A673 (cell line): ENCODE data around the gene THRB.

ENCODE experiments used
- EZH2 ChIP-seq: fragments of 200-600 bp; sonication (generic); IDR thresholded peaks from 2 replicates; pipeline ENCODE4 v1.6.1; 2017; ENCODE audit warnings: borderline replicate concordance, low read depth, mild to moderate bottlenecking, mixed read lengths, antibody characterized with exemption, low read length; ENCODE audit not compliant: poor library complexity, severe bottlenecking
- TF ChIP-seq, protein P1 (sequence below): fragments of 300-800, 200-600 bp; sonication (generic); conservative IDR thresholded peaks from 2 replicates; pipeline ENCODE4 v1.5.1; 2017; ENCODE audit warnings: low read depth, mild to moderate bottlenecking, antibody characterized with exemption, low read length, moderate library complexity, mixed read lengths

DNA sequence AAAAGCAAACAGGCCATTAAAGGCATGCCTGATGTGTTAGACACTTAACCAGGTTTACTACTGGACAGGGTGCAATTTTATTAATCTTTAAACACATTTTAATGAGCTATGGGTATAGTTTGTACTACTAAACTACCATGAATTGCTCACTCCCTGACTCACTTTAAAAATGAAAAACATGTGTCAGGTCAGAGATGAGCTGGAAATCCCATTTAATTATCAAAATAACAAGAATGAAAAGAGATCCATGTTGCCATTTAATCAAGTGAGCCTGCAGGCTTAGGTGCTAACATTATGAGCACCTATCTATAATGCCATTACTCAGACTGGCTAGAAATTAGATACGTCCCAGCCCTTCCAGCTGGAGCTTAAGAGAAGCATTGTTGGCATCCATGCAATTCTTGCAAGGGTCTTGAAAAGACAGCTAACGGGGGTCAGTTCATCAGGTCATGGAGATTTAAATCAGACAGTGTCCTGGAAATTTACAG, 224.4 kb downstream of the THRB start:
- no peak for TF ChIP-seq EZH2
- TF ChIP-seq, protein P1, sequence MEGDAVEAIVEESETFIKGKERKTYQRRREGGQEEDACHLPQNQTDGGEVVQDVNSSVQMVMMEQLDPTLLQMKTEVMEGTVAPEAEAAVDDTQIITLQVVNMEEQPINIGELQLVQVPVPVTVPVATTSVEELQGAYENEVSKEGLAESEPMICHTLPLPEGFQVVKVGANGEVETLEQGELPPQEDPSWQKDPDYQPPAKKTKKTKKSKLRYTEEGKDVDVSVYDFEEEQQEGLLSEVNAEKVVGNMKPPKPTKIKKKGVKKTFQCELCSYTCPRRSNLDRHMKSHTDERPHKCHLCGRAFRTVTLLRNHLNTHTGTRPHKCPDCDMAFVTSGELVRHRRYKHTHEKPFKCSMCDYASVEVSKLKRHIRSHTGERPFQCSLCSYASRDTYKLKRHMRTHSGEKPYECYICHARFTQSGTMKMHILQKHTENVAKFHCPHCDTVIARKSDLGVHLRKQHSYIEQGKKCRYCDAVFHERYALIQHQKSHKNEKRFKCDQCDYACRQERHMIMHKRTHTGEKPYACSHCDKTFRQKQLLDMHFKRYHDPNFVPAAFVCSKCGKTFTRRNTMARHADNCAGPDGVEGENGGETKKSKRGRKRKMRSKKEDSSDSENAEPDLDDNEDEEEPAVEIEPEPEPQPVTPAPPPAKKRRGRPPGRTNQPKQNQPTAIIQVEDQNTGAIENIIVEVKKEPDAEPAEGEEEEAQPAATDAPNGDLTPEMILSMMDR = no peak
